ENCODE results near the gene MANSC4. TPM values are rescaled to one million over a fixed set of nuclear protein-coding genes. Genes with fewer than 3 reads are reported as not detected.

The MANSC4 gene
- total and polyA plus RNA-seq, 10 of the 15 experiments (the other 5 are each of a cell fraction or from before 2014, with no cell fraction given): 0.18 to 0.21 (median 0.19) TPM; not detected in 7

DNA sequence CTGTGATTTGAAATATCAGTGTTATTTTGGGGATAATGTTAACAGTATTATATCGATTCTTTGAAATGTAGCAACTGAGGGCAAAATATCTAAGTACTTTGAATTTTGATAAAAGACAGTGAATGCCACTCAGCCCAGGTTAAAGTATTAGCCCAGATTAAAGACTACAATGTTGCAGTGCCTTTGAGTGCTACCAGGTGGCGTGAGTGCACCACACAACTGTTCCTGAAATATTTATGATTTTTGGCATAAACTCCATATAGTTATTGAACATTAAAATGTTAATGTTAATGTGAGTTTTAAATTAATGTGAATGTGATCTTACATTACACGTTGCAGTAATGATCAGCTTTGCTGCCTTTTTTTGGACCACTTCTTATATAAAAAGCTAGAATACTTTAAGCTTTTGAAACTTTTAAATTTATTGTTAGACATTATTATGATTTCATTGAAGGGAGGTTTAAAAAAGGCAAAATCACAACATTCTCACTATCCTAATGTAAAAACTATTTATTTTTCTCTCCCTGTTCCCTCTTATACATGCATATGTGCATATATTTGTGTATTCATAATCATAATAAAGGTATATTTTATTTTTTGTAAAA, 46.9 kb downstream of the MANSC4 start:
- Histone ChIP-seq H3K9me3 (replicated peaks; ENCODE audit: control insufficient read depth, insufficient read depth, low read length) (no peaks in the 10 kb centered on the region), H2AFZ (ENCODE audit: control insufficient read depth, low read depth, low read length) (no peak overlapping the region), H3K79me2 (ENCODE audit: control insufficient read depth, insufficient read depth, low read length) (no peaks in the 10 kb centered on the region; the same call in 1 of the 2 replicates), H3K9ac (ENCODE audit: control insufficient read depth, insufficient read depth, low read length) (no peak overlapping the region), H3K4me2 (ENCODE audit: control insufficient read depth, insufficient read depth) (no peak overlapping the region), H4K20me1 (ENCODE audit: control insufficient read depth, insufficient read depth) (no peaks in the 10 kb centered on the region), H3K27ac (ENCODE audit: control insufficient read depth, insufficient read depth) (no peak overlapping the region), H3K27me3 (replicated peaks in 1 of 2; ENCODE audit: control insufficient read depth in 2 of 2, insufficient read depth in 2 of 2, low read length in 1 of 2) (no peaks in the 10 kb centered on the region), H3K4me1 (ENCODE audit: control insufficient read depth, insufficient read depth, low read length) (no peaks in the 10 kb centered on the region), H3K36me3 (ENCODE audit: control insufficient read depth in 2 of 2, insufficient read depth in 2 of 2, low read length in 1 of 2) (peaks cover 5 to 13% of the 10 kb centered on the region in 2 experiments; a peak in 3 of 4 replicates), H3K4me3 (no peak overlapping the region)
- in situ Hi-C loops (cut with MboI): loop anchor here (5.0 kb wide), 2 partner anchors 209 to 1144 kb away; no protein-coding TSS in a partner anchor
- ATAC-seq: peak; percentile 83
- DNase-seq (ENCODE audit: low read depth, low spot score): no peak
- FAIRE-seq: peak; percentile 96
- ChIA-PET CTCF (interaction anchor here (0.6 to 7.4 kb wide), 32 partner anchors 9 to 1890 kb away, joined by 3 to 122 read pairs (median 4); no protein-coding TSS in a partner anchor), RAD21 (ENCODE audit: unreplicated experiment) (interaction anchor here (0.6 to 3.4 kb wide), 16 partner anchors 10 to 1267 kb away, joined by 3 to 43 read pairs (median 3); partner anchors contain the start of genes KLHL42 and MANSC4), SMC1A (ENCODE audit: uncharacterized antibody, unreplicated experiment) (interaction anchor here (1.0 to 6.6 kb wide), 11 partner anchors 8 to 1140 kb away, joined by 3 to 70 read pairs (median 4); no protein-coding TSS in a partner anchor), POLR2A (interaction anchor here (0.6 to 1.0 kb wide), 2 partner anchors 88 to 206 kb away, joined by 4 read pairs; no protein-coding TSS in a partner anchor)
- no TSS peak for BruUV-seq (replicated peaks)
- intact Hi-C loops (cut with micrococcal nuclease; ENCODE audit: unreplicated experiment): loop anchor here (1.0 to 2.0 kb wide), 4 partner anchors 47 to 1140 kb away; partner anchors contain the start of genes KLHL42 and MANSC4
- 1% methylated on average over 3 of the region's 3 CpGs for WGBS (ENCODE audit: insufficient coverage, insufficient replicate concordance, low lambda C conversion rate, missing lambda C conversion rate)
- TF ChIP-seq CREB1 (IDR thresholded peaks at IDR 0.05; ENCODE audit: low read depth) (no peak), YY1 (IDR thresholded peaks at IDR 0.05; ENCODE audit: low read depth, low read length) (0 out of 2 replicates have a peak, but pooled peaks have one; percentile 10), SMC3 (IDR thresholded peaks at IDR 0.05; ENCODE audit: borderline replicate concordance, low read length) (peak; percentile 91), RELA (IDR thresholded peaks at IDR 0.05; ENCODE audit: borderline replicate concordance, partially characterized antibody) (no peak), SKIL (IDR thresholded peaks at IDR 0.05; ENCODE audit: low read depth, poor library complexity, severe bottlenecking) (no peak), ETV6 (conservative IDR thresholded peaks at IDR 0.05 in 1 of 2, IDR thresholded peaks at IDR 0.05 in 1 of 2; ENCODE audit: borderline replicate concordance in 1 of 2, low read depth in 1 of 2) (no peak), REST (IDR thresholded peaks at IDR 0.05; ENCODE audit: low read depth, low read length) (no peak), ZBTB33 (IDR thresholded peaks at IDR 0.05) (no peak), RAD21 (IDR thresholded peaks at IDR 0.05; ENCODE audit: insufficient read depth, low read depth, low read length) (peak; percentile 96)
- TF ChIP-seq, protein P1, sequence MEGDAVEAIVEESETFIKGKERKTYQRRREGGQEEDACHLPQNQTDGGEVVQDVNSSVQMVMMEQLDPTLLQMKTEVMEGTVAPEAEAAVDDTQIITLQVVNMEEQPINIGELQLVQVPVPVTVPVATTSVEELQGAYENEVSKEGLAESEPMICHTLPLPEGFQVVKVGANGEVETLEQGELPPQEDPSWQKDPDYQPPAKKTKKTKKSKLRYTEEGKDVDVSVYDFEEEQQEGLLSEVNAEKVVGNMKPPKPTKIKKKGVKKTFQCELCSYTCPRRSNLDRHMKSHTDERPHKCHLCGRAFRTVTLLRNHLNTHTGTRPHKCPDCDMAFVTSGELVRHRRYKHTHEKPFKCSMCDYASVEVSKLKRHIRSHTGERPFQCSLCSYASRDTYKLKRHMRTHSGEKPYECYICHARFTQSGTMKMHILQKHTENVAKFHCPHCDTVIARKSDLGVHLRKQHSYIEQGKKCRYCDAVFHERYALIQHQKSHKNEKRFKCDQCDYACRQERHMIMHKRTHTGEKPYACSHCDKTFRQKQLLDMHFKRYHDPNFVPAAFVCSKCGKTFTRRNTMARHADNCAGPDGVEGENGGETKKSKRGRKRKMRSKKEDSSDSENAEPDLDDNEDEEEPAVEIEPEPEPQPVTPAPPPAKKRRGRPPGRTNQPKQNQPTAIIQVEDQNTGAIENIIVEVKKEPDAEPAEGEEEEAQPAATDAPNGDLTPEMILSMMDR (IDR thresholded peaks at IDR 0.05 in 2 of 3, conservative IDR thresholded peaks at IDR 0.05 in 1 of 3; ENCODE audit: control insufficient read depth in 2 of 3, extremely low read depth in 1 of 3, insufficient read depth in 1 of 3, low read depth in 3 of 3, low read length in 3 of 3): peak; percentile 70 to 86 (median 81)

All from GM12878 (cell line).